ENCODE data around the gene ZCCHC10. TPM values are rescaled to one million over a fixed set of nuclear protein-coding genes. Genes with fewer than 3 reads are reported as not detected.

ZCCHC10 gene
- total and polyA plus RNA-seq, 9 of the 15 experiments (the other 6 are each of a cell fraction or from before 2014, with no cell fraction given) = 11.9 to 146 (median 51.8) TPM

DNA sequence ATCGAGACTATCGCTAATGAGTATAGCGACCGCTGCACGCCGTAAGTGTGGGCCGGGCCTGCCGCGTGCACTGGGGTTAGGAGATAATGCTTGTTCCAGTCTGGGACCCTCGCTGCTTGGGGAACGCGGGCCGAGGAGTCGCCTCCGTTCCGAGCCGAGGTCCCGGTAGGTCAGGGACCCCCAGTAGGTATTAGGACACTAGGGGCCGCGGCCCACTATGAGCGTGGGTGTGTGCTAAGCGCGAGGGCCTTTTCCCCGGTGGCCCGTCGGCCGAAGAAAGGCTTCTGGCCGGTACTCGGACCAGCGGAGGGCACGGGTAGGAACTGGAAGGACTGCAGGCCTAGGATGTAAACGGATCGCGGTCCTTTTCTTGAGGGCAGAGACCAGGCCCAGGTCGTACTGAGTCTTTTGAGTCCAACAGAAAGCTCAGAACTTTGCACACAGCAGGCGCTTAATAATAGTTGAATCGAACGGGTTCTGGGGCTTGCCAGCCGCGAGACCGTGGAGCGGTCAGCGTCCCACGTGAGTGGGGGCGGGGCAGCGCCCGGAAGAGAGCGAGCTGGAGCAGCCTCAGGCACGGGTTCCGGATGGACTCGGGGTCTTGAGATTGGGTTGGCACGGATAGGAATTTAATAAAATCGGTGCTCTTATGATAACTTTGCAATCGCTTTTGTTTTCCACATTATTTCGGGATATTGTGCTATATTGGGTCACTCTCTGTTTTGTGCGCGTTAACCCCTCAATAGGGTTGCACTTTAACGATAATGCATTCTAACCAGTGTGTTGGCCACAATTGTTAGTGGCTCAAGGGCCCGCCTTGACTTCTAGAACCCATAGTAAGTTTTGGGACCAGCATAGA, 26.2 kb upstream of the ZCCHC10 start (continued):
- peak; percentile 35 for TF ChIP-seq CXXC5 (CRISPR knock-in tag; IDR thresholded peaks at IDR 0.05)
- TF ChIP-seq TAL1 (IDR thresholded peaks at IDR 0.05) = no peak
- TF ChIP-seq HLTF (IDR thresholded peaks at IDR 0.05) = no peak
- TF ChIP-seq PTRF (tag; IDR thresholded peaks at IDR 0.05) = no peak
- TF ChIP-seq ELF1 (tag; IDR thresholded peaks at IDR 0.05) = peak; percentile 85
- TF ChIP-seq MECOM (CRISPR knock-in tag; IDR thresholded peaks at IDR 0.05) = no peak
- TF ChIP-seq, protein P1, sequence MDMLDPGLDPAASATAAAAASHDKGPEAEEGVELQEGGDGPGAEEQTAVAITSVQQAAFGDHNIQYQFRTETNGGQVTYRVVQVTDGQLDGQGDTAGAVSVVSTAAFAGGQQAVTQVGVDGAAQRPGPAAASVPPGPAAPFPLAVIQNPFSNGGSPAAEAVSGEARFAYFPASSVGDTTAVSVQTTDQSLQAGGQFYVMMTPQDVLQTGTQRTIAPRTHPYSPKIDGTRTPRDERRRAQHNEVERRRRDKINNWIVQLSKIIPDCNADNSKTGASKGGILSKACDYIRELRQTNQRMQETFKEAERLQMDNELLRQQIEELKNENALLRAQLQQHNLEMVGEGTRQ (CRISPR knock-in tag; IDR thresholded peaks at IDR 0.05) = peak; percentile 72
- TF ChIP-seq KLF16 (IDR thresholded peaks at IDR 0.05) = no peak
- TF ChIP-seq, protein P2, sequence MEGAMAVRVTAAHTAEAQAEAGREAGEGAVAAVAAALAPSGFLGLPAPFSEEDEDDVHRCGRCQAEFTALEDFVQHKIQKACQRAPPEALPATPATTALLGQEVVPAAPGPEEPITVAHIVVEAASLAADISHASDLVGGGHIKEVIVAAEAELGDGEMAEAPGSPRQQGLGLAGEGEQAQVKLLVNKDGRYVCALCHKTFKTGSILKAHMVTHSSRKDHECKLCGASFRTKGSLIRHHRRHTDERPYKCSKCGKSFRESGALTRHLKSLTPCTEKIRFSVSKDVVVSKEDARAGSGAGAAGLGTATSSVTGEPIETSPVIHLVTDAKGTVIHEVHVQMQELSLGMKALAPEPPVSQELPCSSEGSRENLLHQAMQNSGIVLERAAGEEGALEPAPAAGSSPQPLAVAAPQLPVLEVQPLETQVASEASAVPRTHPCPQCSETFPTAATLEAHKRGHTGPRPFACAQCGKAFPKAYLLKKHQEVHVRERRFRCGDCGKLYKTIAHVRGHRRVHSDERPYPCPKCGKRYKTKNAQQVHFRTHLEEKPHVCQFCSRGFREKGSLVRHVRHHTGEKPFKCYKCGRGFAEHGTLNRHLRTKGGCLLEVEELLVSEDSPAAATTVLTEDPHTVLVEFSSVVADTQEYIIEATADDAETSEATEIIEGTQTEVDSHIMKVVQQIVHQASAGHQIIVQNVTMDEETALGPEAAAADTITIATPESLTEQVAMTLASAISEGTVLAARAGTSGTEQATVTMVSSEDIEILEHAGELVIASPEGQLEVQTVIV (CRISPR knock-in tag; IDR thresholded peaks at IDR 0.05; ENCODE audit: borderline replicate concordance) = no peak
- TF ChIP-seq RBM15 (IDR thresholded peaks at IDR 0.05; ENCODE audit: insufficient read depth, low read length) = no peak
- TF ChIP-seq U2AF1 (optimal IDR thresholded peaks at IDR 0.05; ENCODE audit: low read depth, low read length) = no peak
- TF ChIP-seq NFE2 (IDR thresholded peaks at IDR 0.05; ENCODE audit: low read depth) = no peak
- TF ChIP-seq, protein P3, sequence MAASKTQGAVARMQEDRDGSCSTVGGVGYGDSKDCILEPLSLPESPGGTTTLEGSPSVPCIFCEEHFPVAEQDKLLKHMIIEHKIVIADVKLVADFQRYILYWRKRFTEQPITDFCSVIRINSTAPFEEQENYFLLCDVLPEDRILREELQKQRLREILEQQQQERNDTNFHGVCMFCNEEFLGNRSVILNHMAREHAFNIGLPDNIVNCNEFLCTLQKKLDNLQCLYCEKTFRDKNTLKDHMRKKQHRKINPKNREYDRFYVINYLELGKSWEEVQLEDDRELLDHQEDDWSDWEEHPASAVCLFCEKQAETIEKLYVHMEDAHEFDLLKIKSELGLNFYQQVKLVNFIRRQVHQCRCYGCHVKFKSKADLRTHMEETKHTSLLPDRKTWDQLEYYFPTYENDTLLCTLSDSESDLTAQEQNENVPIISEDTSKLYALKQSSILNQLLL (CRISPR knock-in tag; IDR thresholded peaks at IDR 0.05; ENCODE audit: borderline replicate concordance) = no peak
- TF ChIP-seq, protein P4, sequence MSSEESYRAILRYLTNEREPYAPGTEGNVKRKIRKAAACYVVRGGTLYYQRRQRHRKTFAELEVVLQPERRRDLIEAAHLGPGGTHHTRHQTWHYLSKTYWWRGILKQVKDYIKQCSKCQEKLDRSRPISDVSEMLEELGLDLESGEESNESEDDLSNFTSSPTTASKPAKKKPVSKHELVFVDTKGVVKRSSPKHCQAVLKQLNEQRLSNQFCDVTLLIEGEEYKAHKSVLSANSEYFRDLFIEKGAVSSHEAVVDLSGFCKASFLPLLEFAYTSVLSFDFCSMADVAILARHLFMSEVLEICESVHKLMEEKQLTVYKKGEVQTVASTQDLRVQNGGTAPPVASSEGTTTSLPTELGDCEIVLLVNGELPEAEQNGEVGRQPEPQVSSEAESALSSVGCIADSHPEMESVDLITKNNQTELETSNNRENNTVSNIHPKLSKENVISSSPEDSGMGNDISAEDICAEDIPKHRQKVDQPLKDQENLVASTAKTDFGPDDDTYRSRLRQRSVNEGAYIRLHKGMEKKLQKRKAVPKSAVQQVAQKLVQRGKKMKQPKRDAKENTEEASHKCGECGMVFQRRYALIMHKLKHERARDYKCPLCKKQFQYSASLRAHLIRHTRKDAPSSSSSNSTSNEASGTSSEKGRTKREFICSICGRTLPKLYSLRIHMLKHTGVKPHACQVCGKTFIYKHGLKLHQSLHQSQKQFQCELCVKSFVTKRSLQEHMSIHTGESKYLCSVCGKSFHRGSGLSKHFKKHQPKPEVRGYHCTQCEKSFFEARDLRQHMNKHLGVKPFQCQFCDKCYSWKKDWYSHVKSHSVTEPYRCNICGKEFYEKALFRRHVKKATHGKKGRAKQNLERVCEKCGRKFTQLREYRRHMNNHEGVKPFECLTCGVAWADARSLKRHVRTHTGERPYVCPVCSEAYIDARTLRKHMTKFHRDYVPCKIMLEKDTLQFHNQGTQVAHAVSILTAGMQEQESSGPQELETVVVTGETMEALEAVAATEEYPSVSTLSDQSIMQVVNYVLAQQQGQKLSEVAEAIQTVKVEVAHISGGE (CRISPR knock-in tag; IDR thresholded peaks at IDR 0.05) = no peak
- TF ChIP-seq HNRNPUL1 (IDR thresholded peaks at IDR 0.05; ENCODE audit: low read length) = no peak
- TF ChIP-seq IFI16 (CRISPR knock-in tag; IDR thresholded peaks at IDR 0.05) = no peak
- no peak; the same call in 1 of the 2 replicates for TF ChIP-seq ZNF143 (CRISPR knock-in tag; IDR thresholded peaks at IDR 0.05)
- TF ChIP-seq, protein P5, sequence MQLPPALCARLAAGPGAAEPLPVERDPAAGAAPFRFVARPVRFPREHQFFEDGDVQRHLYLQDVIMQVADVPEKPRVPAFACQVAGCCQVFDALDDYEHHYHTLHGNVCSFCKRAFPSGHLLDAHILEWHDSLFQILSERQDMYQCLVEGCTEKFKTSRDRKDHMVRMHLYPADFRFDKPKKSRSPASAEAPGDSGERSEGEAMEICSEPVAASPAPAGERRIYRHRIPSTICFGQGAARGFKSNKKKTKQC (CRISPR knock-in tag; IDR thresholded peaks at IDR 0.05) = peak; percentile 75
- TF ChIP-seq ZKSCAN1 (IDR thresholded peaks at IDR 0.05; ENCODE audit: low read depth, low read length) = no peak
- no peak for TF ChIP-seq ZNF507 (tag; conservative IDR thresholded peaks at IDR 0.05)
